HG03139 (cell line): ENCODE measurements around the gene RNPEPL1.
"Not testable (repeated sequence)": the region's sequence is repeated elsewhere in the genome, so short reads cannot be mapped to it uniquely, and the experiment has no call there.

Source experiments
- ATAC-seq: cut with Tn5 transposase; IDR thresholded peaks from one replicate; pipeline ENCODE4 v1.9.1; 2021; ENCODE audit not compliant: unreplicated experiment

Gene RNPEPL1

GRCh38 chr2:240567872-240568677, at the start of gene RNPEPL1:
Gene RNPEPL1, plus strand, starts transcription at chr2:240568484. Its CDS starts 103 bp downstream, at chr2:240568587.
- peak; percentile 25 for ATAC-seq

- ATAC-seq = no peak
These were observed 49.3 kb upstream of the RNPEPL1 start for GRCh38 chr2:240518981-240519380.

GRCh38 chr2:240519396-240520129, 48.7 kb upstream of the RNPEPL1 start:
- ATAC-seq = no peak

- no peak for ATAC-seq
These were observed 47.9 kb upstream of the RNPEPL1 start for GRCh38 chr2:240520130-240520973.

GRCh38 chr2:240520974-240521350, 47.3 kb upstream of the RNPEPL1 start:
- ATAC-seq = no peak

- not testable (repeated sequence) for ATAC-seq
These were observed 46.4 kb upstream of the RNPEPL1 start for GRCh38 chr2:240521885-240522284.

- no peak for ATAC-seq
These were observed 45.9 kb upstream of the RNPEPL1 start for GRCh38 chr2:240522406-240522805.

GRCh38 chr2:240523451-240524281, 44.6 kb upstream of the RNPEPL1 start:
- no peak for ATAC-seq

- ATAC-seq = no peak
These were observed 43.1 kb upstream of the RNPEPL1 start for GRCh38 chr2:240524963-240525718.

GRCh38 chr2:240525802-240526201, 42.5 kb upstream of the RNPEPL1 start:
- ATAC-seq = no peak

- ATAC-seq = no peak
These were observed 41.8 kb upstream of the RNPEPL1 start for GRCh38 chr2:240526521-240526920.

GRCh38 chr2:240527153-240527750, 41.0 kb upstream of the RNPEPL1 start:
- no peak for ATAC-seq

GRCh38 chr2:240528406-240529040, 39.8 kb upstream of the RNPEPL1 start:
- no peak for ATAC-seq

GRCh38 chr2:240529344-240529999, 38.8 kb upstream of the RNPEPL1 start:
- ATAC-seq = no peak

GRCh38 chr2:240530181-240530580, 38.1 kb upstream of the RNPEPL1 start:
- no peak for ATAC-seq

GRCh38 chr2:240531038-240531437, 37.2 kb upstream of the RNPEPL1 start:
- no peak for ATAC-seq

GRCh38 chr2:240532031-240532775, 36.1 kb upstream of the RNPEPL1 start:
- ATAC-seq = no peak
